ENCODE data around the gene THAP12. TPM values are rescaled to one million over a fixed set of nuclear protein-coding genes. Genes with fewer than 3 reads are reported as not detected.
A peak's percentile ranks its signal among the peaks of the same experiment; 100 is the strongest.

The THAP12 gene
- total RNA-seq, 3 donors from 2014 or later, result 33.5 to 48.1 (median 35.2) TPM

- intact Hi-C loops (cut with DNase I, micrococcal nuclease), result no loop called here
- Histone ChIP-seq H3K9me3 (no peaks in the 10 kb centered on the region), H3K4me3 (no peak overlapping the region), H3K36me3 (ENCODE audit: low read depth) (no peaks in the 10 kb centered on the region), H3K4me1 (ENCODE audit: low read depth) (no peaks in the 10 kb centered on the region)
- TF ChIP-seq, protein P1, sequence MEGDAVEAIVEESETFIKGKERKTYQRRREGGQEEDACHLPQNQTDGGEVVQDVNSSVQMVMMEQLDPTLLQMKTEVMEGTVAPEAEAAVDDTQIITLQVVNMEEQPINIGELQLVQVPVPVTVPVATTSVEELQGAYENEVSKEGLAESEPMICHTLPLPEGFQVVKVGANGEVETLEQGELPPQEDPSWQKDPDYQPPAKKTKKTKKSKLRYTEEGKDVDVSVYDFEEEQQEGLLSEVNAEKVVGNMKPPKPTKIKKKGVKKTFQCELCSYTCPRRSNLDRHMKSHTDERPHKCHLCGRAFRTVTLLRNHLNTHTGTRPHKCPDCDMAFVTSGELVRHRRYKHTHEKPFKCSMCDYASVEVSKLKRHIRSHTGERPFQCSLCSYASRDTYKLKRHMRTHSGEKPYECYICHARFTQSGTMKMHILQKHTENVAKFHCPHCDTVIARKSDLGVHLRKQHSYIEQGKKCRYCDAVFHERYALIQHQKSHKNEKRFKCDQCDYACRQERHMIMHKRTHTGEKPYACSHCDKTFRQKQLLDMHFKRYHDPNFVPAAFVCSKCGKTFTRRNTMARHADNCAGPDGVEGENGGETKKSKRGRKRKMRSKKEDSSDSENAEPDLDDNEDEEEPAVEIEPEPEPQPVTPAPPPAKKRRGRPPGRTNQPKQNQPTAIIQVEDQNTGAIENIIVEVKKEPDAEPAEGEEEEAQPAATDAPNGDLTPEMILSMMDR (IDR thresholded peaks at IDR 0.05), result no peak
- peak; percentile 52 for ATAC-seq
- no peak for DNase-seq
These were observed 72.8 kb downstream of the THAP12 start for GRCh38 chr11:76307978-76308747.

- TF ChIP-seq, protein P1 (IDR thresholded peaks at IDR 0.05), result no peak
- Histone ChIP-seq H3K4me3 (no peak overlapping the region), H3K36me3 (ENCODE audit: low read depth) (no peaks in the 10 kb centered on the region), H3K9me3 (no peaks in the 10 kb centered on the region), H3K4me1 (ENCODE audit: low read depth) (no peaks in the 10 kb centered on the region)
- intact Hi-C loops (cut with DNase I, micrococcal nuclease), result no loop called here
- DNase-seq, result no peak
- ATAC-seq, result no peak
These were observed 73.5 kb downstream of the THAP12 start for GRCh38 chr11:76307396-76307795.

GRCh38 chr11:76303399-76303798 lies 77.5 kb downstream of the THAP12 start:
- TF ChIP-seq, protein P1 (IDR thresholded peaks at IDR 0.05), result no peak
- ATAC-seq, result no peak
- H3K4me1 ChIP-seq (ENCODE audit: low read depth), result no peaks in the 10 kb centered on the region
- DNase-seq, result no peak
- H3K4me3 ChIP-seq, result no peak overlapping the region
- H3K36me3 ChIP-seq (ENCODE audit: low read depth), result no peaks in the 10 kb centered on the region
- intact Hi-C loops (cut with DNase I, micrococcal nuclease), result no loop called here
- H3K9me3 ChIP-seq, result no peaks in the 10 kb centered on the region

- no peaks in the 10 kb centered on the region for H3K36me3 ChIP-seq (ENCODE audit: low read depth)
- no peaks in the 10 kb centered on the region for H3K4me1 ChIP-seq (ENCODE audit: low read depth)
- intact Hi-C loops (cut with DNase I, micrococcal nuclease), result no loop called here
- no peak for DNase-seq
- TF ChIP-seq, protein P1 (IDR thresholded peaks at IDR 0.05), result no peak
- no peak overlapping the region for H3K4me3 ChIP-seq
- ATAC-seq, result no peak
- H3K9me3 ChIP-seq, result no peaks in the 10 kb centered on the region
These were observed 77.9 kb downstream of the THAP12 start for GRCh38 chr11:76302996-76303395.

Other genes starting within 250 kb of the THAP12 start
- 1 to 10 TPM; 3.4 to 5.7 (median 5.2) TPM for gene WNT11, start 174.6 kb downstream of the THAP12 start, total RNA-seq
- gene GVQW3, start 191 bp upstream of the THAP12 start, total RNA-seq, result 1 to 10 TPM; 3.3 to 4.7 (median 3.5) TPM
- 10 to 100 TPM; 23.2 to 31.0 (median 25.0) TPM for gene EMSY, start 63.9 kb upstream of the THAP12 start, total RNA-seq